GM23338 (cell line): ENCODE results near the gene SHISAL1. TPM values are rescaled to one million over a fixed set of nuclear protein-coding genes. Genes with fewer than 3 reads are reported as not detected.

Source experiments
- ATAC-seq: fragments of 200-7000 bp; cut with Tn5 transposase; 3 replicates; pipeline ENCODE4 v1.9.1; 2020
- DNase-seq: peaks from one replicate; pipeline ENCODE4 v3.0.0-alpha.2; 2015; ENCODE audit warnings: low spot score
- H2AFZ ChIP-seq: fragments of 200-600 bp; sonication (generic); 2 replicates; pipeline ENCODE4 v1.8.0; 2016; ENCODE audit warnings: antibody characterized with exemption, mild to moderate bottlenecking, moderate library complexity
- H3F3A ChIP-seq: fragments of 200-600 bp; sonication (generic); replicated peaks from 2 replicates; pipeline ENCODE4 v1.8.0; 2017; ENCODE audit warnings: antibody characterized with exemption, mixed run types, low read depth
- H3K27ac ChIP-seq: fragments of 200-600 bp; sonication (generic); 2 replicates; pipeline ENCODE4 v1.6.1; 2016; ENCODE audit warnings: low read depth
- H3K27me3 ChIP-seq: fragments of 200-600 bp; sonication (generic); 2 replicates; pipeline ENCODE4 v1.8.0; 2016; ENCODE audit warnings: mild to moderate bottlenecking, mixed run types, moderate library complexity; ENCODE audit not compliant: insufficient read depth
- H3K36me3 ChIP-seq: fragments of 200-600 bp; sonication (generic); 2 replicates; pipeline ENCODE4 v1.8.0; 2016; ENCODE audit warnings: mild to moderate bottlenecking; ENCODE audit not compliant: insufficient read depth
- H3K4me1 ChIP-seq: fragments of 200-600 bp; sonication (generic); 2 replicates; pipeline ENCODE4 v1.8.0; 2016; ENCODE audit warnings: mild to moderate bottlenecking, moderate library complexity; ENCODE audit not compliant: insufficient read depth
- H3K4me2 ChIP-seq: fragments of 200-600 bp; sonication (generic); 2 replicates; pipeline ENCODE4 v1.7.1; 2017; ENCODE audit warnings: mixed run types
- H3K4me3 ChIP-seq: fragments of 200-600 bp; sonication (generic); 2 replicates; pipeline ENCODE4 v1.6.1; 2016; ENCODE audit warnings: mixed run types
- H3K79me2 ChIP-seq: fragments of 200-600 bp; sonication (generic); replicated peaks from 2 replicates; pipeline ENCODE4 v1.8.0; 2017; ENCODE audit warnings: mild to moderate bottlenecking; ENCODE audit not compliant: insufficient read depth
- H3K9me2 ChIP-seq: fragments of 200-600 bp; sonication (generic); 2 replicates; pipeline ENCODE4 v1.8.0; 2017; ENCODE audit not compliant: insufficient read depth
- H4K20me1 ChIP-seq: fragments of 200-600 bp; sonication (generic); replicated peaks from 2 replicates; pipeline ENCODE4 v1.8.0; 2017; ENCODE audit warnings: mild to moderate bottlenecking; ENCODE audit not compliant: insufficient read depth
- H3K27ac Mint-ChIP-seq: 2 replicates; pipeline ENCODE4 v1.8.0; 2020; ENCODE audit warnings: inconsistent platforms, mild to moderate bottlenecking, moderate library complexity, mixed read lengths
- H3K27me3 Mint-ChIP-seq: 3 replicates; pipeline ENCODE4 v1.8.0; 2022; ENCODE audit warnings: low read depth, mild to moderate bottlenecking, moderate library complexity, mixed read lengths, inconsistent platforms; ENCODE audit not compliant: insufficient read depth, poor library complexity
- H3K36me3 Mint-ChIP-seq: 3 replicates; pipeline ENCODE4 v1.8.0; 2021; ENCODE audit warnings: low read depth, mild to moderate bottlenecking, inconsistent platforms, moderate library complexity, mixed read lengths
- H3K4me1 Mint-ChIP-seq: 3 replicates; pipeline ENCODE4 v1.8.0; 2020; ENCODE audit warnings: mild to moderate bottlenecking, inconsistent platforms, mixed read lengths
- H3K4me3 Mint-ChIP-seq: 3 replicates; pipeline ENCODE4 v1.8.0; 2021; ENCODE audit warnings: moderate library complexity, mild to moderate bottlenecking, inconsistent platforms, mixed read lengths
- H3K9me3 Mint-ChIP-seq: 3 replicates; pipeline ENCODE4 v1.8.0; 2020; ENCODE audit warnings: moderate library complexity, mild to moderate bottlenecking, inconsistent platforms, mixed read lengths
- CREB1 ChIP-seq: fragments of 250-450 bp; sonication (Bioruptor Pico); IDR thresholded peaks from 2 replicates; pipeline ENCODE4 v1.5.0; 2020; ENCODE audit warnings: low read depth, mild to moderate bottlenecking, moderate library complexity
- CTCF ChIP-seq, 2 experiments: fragments of 200-600 bp in 1 of 2; sonication (generic) in 1 of 2; conservative IDR thresholded peaks; 2 replicates each; pipeline versions ENCODE4 v1.5.1 to v1.6.1; 2016 to 2017; ENCODE audit warnings: antibody characterized with exemption in 2 of 2, low read depth in 2 of 2, mild to moderate bottlenecking in 2 of 2, moderate library complexity in 1 of 2
- EZH2 ChIP-seq: fragments of 200-600 bp; sonication (generic); IDR thresholded peaks from one replicate; pipeline ENCODE4 v1.8.0; 2017; ENCODE audit warnings: antibody characterized with exemption, mild to moderate bottlenecking, low read depth; ENCODE audit not compliant: unreplicated experiment
- EZH2phosphoT487 ChIP-seq: fragments of 200-600 bp; sonication (generic); IDR thresholded peaks from one replicate; pipeline ENCODE4 v1.8.1; 2018; ENCODE audit warnings: antibody characterized with exemption; ENCODE audit not compliant: unreplicated experiment
- JUNB ChIP-seq: IDR thresholded peaks from one replicate; pipeline ENCODE4 v1.6.1; 2016; ENCODE audit warnings: antibody characterized with exemption; ENCODE audit not compliant: unreplicated experiment
- POLR2AphosphoS5 ChIP-seq: IDR thresholded peaks from 2 replicates; pipeline ENCODE4 v1.6.1; 2016; ENCODE audit warnings: antibody characterized with exemption, low read depth
- ZNF114 ChIP-seq: fragments of 250-450 bp; sonication (Bioruptor Pico); IDR thresholded peaks from 2 replicates; pipeline ENCODE4 v1.5.0; 2020; ENCODE audit warnings: mild to moderate bottlenecking, moderate library complexity
- ZNF331 ChIP-seq: fragments of 250-450 bp; sonication (Bioruptor Pico); IDR thresholded peaks from 2 replicates; pipeline ENCODE4 v1.5.0; 2020; ENCODE audit warnings: low read depth, mild to moderate bottlenecking, moderate library complexity
- ZNF462 ChIP-seq: fragments of 250-450 bp; sonication (Bioruptor Pico); IDR thresholded peaks from 2 replicates; pipeline ENCODE4 v1.5.0; 2020; ENCODE audit warnings: mild to moderate bottlenecking, moderate library complexity
- polyA plus RNA-seq: library from polyadenylated mRNA; unstranded; fragments of >200 nt; fragmentation: Nextera tagmentation; extraction: Ambion mirVana; gene quantifications from 2 replicates; pipeline ENCODE4 v1.2.1, GENCODE V29; 2016
- total RNA-seq: library from RNA; depleted of rRNA; stranded (reverse); fragments of >200 nt; shearing (Covaris generic); gene quantifications from 2 replicates; pipeline ENCODE4 v1.2.3, GENCODE V29; 2014
- TF ChIP-seq, protein P1 (sequence below): IDR thresholded peaks from 2 replicates; pipeline ENCODE4 v1.6.1; 2016; ENCODE audit warnings: antibody characterized with exemption

Gene SHISAL1
- total and polyA plus RNA-seq, 2 experiments from 2014 or later = 0.71 to 3.4 TPM

DNA sequence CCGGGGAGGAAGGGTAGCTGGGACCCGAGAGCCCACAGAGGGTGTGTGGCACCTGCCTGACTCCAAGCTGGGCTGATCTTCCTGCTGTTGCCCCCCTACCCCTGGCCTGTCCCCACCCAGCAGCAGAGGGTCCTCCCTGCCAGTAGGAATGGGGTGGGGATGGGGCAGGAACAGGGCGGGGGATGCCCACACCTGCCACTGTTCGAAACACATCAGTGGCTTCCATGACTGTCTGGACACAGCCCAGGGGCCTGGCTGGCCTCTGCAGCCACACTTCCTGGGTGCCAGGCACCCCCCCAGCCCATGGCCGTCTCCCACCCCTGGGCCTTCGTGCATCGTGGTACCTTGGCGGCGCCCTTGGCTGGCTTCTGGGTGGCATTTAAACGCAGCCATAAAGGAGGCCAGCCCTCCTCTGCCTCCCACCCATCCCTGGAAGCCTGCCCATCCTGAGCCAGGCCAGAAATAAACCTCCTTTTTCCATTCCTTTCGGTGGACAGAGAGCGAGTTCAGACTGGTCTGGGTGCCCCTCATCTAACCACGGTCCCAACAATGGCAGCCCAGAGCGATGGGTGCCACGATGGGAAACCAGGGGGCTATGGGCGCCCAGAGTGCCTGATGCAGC, 745 bp upstream of the SHISAL1 start:
- H3K4me3 ChIP-seq = no peak overlapping the region
- DNase-seq = no peak
- H3K36me3 Mint-ChIP-seq = no peaks in the 10 kb centered on the region
- no peaks in the 10 kb centered on the region for H4K20me1 ChIP-seq
- no peak overlapping the region for H3K4me3 Mint-ChIP-seq
- no peak overlapping the region for H3K27ac Mint-ChIP-seq
- peaks cover 6% of the 10 kb centered on the region for H3K27me3 Mint-ChIP-seq
- no peaks in the 10 kb centered on the region for H3K27me3 ChIP-seq
- ATAC-seq = no peak
- H3K4me1 Mint-ChIP-seq = peaks cover 6% of the 10 kb centered on the region; the same call in 1 of the 3 replicates
- no peaks in the 10 kb centered on the region for H3K9me3 Mint-ChIP-seq
- H2AFZ ChIP-seq = no peak overlapping the region
- no peaks in the 10 kb centered on the region for H3K9me2 ChIP-seq
- H3K36me3 ChIP-seq = no peaks in the 10 kb centered on the region
- TF ChIP-seq CTCF (conservative IDR thresholded peaks at IDR 0.05; ENCODE audit: low read depth in 2 of 2) (no peak), EZH2 (no peak), ZNF114 (CRISPR knock-in tag) (no peak), POLR2AphosphoS5 (no peak), JUNB (no peak)
- H3K27ac ChIP-seq = no peak overlapping the region
- no peaks in the 10 kb centered on the region for H3K4me1 ChIP-seq
- no peak overlapping the region for H3K4me2 ChIP-seq
- no peaks in the 10 kb centered on the region for H3K79me2 ChIP-seq
- no peaks in the 10 kb centered on the region for H3F3A ChIP-seq

DNA sequence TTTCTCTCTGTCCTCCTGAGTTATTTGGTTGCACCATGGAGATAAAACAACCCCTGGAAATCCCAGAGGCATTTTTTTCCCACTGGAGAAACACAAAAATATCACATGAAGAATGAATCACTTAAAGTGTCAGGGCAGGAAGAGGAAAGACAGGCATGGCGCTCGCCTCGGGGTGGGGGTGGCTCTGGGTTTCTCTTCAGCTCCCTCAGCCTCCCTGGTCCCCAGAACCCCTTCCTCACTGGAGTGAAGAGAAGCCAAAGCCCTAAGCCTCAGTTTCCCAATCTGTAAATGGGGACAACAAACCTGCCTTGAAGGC, 938 bp downstream of the SHISAL1 start:
- ATAC-seq = no peak
- TF ChIP-seq CREB1 (CRISPR knock-in tag) = no peak
- TF ChIP-seq ZNF114 (CRISPR knock-in tag) = no peak
- no peak for TF ChIP-seq ZNF331
- TF ChIP-seq EZH2phosphoT487 = no peak
- no peak for TF ChIP-seq ZNF462 (CRISPR knock-in tag)
- TF ChIP-seq, protein P1, sequence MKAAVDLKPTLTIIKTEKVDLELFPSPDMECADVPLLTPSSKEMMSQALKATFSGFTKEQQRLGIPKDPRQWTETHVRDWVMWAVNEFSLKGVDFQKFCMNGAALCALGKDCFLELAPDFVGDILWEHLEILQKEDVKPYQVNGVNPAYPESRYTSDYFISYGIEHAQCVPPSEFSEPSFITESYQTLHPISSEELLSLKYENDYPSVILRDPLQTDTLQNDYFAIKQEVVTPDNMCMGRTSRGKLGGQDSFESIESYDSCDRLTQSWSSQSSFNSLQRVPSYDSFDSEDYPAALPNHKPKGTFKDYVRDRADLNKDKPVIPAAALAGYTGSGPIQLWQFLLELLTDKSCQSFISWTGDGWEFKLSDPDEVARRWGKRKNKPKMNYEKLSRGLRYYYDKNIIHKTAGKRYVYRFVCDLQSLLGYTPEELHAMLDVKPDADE = no peak
- 0 out of 4 replicates have a peak, but pooled peaks of 1 of the 2 experiments have one; percentile 3 for TF ChIP-seq CTCF (conservative IDR thresholded peaks at IDR 0.05; ENCODE audit: low read depth in 2 of 2)

More for the DNA sequence above, 938 bp downstream of the SHISAL1 start:
- no peak for DNase-seq
- peaks cover 12% of the 10 kb centered on the region for H3K27me3 Mint-ChIP-seq
- Histone ChIP-seq H3K4me2 (no peak overlapping the region), H3K79me2 (no peaks in the 10 kb centered on the region), H3K9me2 (no peaks in the 10 kb centered on the region), H3K4me1 (no peaks in the 10 kb centered on the region), H3K4me3 (no peak overlapping the region), H3K27me3 (no peaks in the 10 kb centered on the region), H4K20me1 (no peaks in the 10 kb centered on the region), H3F3A (no peaks in the 10 kb centered on the region), H2AFZ (no peak overlapping the region), H3K27ac (no peak overlapping the region), H3K36me3 (no peaks in the 10 kb centered on the region)
- H3K4me1 Mint-ChIP-seq = peaks cover 6% of the 10 kb centered on the region; the same call in 1 of the 3 replicates
- no peak overlapping the region for H3K27ac Mint-ChIP-seq
- H3K9me3 Mint-ChIP-seq = no peaks in the 10 kb centered on the region
- H3K4me3 Mint-ChIP-seq = no peak overlapping the region
- no peaks in the 10 kb centered on the region for H3K36me3 Mint-ChIP-seq
